GM21737 (cell line): ENCODE data around the gene ANKAR.
A peak's percentile ranks its signal among the peaks of the same experiment; 100 is the strongest.
"Not testable (repeated sequence)": the region's sequence is repeated elsewhere in the genome, so short reads cannot be mapped to it uniquely, and the experiment has no call there.

ENCODE experiments used
- ATAC-seq: cut with Tn5 transposase; IDR thresholded peaks from one replicate; pipeline ENCODE4 v1.9.1; 2021; ENCODE audit warnings: mild to moderate bottlenecking, moderate library complexity; ENCODE audit not compliant: unreplicated experiment

The ANKAR gene

DNA sequence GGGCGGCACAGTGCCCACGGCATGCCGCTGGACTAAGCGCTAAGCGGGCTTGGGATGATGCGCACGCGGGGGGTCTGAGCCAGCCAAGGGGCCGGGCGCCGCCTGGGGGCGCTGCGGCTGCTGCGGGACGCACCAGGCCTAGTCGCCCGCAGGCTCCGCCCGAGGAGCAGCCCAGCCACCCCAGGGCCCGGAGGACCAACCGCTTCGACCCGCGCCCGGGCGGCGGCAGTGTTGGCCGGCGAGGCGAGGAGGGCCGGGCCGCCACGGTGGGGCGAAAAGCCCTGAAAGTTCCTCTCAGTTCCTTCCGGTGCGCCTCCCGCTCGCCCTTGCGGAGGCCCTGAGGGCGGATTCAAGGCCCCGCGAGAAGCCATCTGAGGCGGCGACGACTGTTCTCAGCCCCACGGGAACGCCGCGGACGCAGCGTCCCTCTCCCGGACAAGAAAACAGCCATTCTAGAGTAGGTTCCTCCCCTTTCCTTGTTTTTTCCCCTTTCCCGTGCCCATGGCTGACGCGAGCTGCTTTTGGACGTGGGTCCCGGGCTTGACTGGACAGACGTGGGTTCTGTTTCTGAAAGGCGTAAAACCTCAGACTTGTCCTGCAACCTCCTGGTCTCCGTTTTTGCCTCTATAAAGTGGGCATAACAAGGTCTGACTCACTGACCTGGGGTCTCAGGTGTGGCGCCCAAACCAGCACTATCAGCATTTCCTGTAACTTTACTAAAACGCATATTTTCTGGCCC, at the start of gene ANKAR:
TSS of gene ANKAR (plus strand) at position 297 of the 739 bp plus-strand sequence. CDS start 1,821 bp downstream, outside the sequence.
- ATAC-seq = peak; percentile 99

DNA sequence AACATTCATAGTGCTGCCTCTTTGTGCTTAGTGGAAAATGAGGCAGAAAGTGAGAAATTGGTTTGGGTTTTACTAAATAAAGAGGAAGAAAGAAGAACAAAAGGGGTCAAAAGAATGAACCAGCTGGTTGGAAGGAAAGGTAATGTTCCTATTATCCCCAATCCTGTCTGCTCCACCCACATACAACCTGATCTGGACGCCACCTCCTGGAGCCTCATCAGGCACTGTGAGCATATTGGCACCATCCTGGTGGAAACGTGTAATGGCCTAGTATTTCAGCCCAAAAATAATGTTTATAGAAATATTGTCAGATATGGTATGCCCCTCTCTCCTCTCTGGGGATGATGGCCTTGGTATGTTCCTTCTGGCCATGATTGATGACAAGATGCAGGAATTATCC, 48.8 kb upstream of the ANKAR start:
- no peak for ATAC-seq

DNA sequence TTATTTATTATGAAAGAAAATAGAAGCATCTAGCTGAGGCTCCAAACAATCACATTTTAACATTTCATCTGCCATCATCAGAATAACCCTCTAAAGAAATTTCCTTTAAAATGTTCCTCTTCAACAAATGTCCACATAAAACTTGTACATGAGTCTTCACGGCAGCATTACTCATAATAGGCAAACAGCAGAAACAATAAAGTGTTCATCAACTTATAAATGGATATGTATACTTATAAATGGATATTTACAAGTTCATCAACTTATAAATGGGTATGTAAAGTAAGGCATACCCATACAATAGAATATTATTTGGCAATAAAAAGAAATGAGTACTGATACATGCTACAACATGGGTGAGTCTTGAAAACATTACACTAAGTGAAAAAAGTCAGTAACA, 46.7 kb upstream of the ANKAR start:
- no peak for ATAC-seq

DNA sequence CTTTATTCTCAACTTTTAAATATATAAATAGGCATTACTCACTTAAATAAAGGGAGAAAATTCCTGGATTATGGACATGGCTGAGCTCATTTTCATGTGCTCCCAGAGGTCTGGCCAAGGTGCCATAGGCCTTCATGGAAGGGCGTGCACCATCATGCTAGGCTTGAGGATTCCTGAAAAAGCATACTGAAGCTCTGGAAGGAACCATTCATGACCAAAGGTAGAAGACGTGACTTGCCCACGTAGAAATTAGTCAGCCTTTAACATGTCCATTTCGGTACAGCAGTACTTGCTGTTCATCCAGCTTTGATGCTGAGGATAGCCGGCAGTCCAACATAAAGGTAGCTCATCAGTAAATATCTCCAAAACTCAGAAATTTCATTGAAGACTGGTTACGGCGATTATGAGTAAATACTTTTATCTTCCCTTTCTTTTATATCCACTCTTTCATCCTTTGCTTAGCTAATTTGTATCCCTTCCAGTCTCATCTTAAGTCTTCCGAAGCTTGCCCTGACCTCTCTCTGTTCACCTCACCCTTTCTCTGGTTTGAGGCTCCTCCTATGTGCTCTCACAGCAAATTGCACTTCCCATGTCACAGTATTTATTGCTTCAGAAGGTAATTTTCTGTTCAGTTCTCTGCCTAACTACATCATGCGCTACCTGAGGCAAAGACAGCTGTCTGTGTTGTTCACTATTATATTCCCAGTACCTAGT, 45.5 kb upstream of the ANKAR start:
- no peak for ATAC-seq

GRCh38 chr2:189629531-189630453, 44.7 kb upstream of the ANKAR start:
- no peak for ATAC-seq

DNA sequence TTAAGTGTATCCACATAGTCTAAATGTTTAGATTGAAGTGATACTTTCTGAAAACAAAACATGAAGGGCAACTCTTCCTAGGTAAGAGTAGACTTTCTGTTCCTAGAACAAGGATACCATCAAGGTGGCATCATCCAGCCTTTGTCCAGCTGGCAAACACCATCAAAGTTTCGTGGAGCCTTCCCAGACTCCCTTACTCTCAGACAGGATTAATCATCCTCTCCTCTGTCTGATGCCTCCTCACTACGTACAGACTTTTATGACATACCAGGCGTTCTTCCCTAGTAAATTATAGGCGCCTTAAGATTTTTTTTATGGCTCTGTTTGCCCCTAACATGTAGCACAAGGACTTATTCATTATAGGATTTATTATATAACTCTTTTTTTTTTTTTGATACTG, 42.6 kb upstream of the ANKAR start:
- no peak for ATAC-seq

GRCh38 chr2:189633392-189633811, 41.1 kb upstream of the ANKAR start:
- ATAC-seq = no peak

- no peak for ATAC-seq
These were observed 39.1 kb upstream of the ANKAR start for GRCh38 chr2:189635353-189635752.

GRCh38 chr2:189638301-189639006, 36.0 kb upstream of the ANKAR start:
- no peak for ATAC-seq

DNA sequence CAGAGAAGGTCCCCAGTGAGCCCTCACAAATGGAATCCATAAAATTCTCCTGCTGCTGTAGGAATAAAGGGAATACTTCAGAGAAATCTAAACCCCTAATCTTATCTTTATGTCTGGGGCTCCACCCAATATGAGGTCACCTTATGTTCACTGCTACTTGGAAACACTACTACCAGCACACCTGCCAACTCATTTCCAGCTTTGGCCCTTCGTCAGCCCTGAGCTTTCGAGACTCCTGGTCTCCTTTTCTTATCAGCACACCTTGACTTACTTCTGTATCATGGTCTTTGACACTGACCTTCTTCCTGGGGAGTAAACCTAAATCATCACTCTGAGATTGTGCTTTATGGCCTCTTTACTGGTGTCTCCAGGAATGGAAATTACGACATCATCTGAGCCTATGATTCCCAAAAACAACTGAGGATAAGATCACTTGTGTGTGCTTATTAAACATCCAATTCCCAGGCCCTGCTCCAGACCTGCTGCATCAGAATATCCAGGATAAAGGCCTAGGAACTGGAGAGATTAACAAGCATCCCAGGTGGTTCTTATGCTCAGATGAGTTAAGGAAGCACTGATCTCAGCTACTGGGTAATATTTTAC, 35.4 kb upstream of the ANKAR start:
- no peak for ATAC-seq

- no peak for ATAC-seq
These were observed 33.5 kb upstream of the ANKAR start for GRCh38 chr2:189641002-189641401.

DNA sequence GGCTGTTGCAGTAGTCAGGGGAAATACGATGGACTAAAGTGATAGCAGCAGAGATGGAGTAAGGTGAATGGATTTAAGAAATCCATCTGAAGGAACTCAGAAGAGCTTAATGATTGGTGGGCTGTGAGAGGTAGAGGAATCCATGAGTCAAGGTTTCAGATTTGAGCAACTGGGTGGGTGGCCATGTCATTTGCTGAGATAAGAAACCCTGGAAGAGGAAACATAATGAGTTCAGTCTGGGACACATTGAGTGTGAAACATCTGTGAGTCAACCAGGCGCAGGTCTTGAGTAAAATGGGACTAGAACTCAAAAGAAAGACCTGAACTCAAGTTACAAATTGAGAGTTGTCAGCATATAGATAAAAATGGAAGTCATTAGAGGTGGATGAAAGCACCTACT, 32.9 kb upstream of the ANKAR start:
- ATAC-seq = no peak

DNA sequence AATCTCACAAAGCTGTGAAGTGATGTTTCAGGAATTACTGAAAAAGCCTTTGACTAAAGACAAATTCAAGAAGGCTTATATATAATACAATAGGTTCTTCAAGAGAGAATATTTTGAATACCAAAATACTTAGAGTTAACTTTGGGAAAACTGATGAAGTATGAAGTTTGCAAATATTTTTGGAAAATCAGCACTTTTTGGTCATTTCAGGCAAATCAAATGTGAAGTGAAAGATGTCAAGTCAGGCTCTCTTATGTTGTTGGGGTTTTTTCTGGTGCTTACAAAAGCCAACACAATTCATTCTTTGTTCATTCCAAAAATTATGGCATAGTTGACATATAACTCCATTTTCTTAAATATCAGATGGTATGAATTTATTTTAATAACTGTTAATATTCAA, 27.9 kb upstream of the ANKAR start:
- no peak for ATAC-seq

DNA sequence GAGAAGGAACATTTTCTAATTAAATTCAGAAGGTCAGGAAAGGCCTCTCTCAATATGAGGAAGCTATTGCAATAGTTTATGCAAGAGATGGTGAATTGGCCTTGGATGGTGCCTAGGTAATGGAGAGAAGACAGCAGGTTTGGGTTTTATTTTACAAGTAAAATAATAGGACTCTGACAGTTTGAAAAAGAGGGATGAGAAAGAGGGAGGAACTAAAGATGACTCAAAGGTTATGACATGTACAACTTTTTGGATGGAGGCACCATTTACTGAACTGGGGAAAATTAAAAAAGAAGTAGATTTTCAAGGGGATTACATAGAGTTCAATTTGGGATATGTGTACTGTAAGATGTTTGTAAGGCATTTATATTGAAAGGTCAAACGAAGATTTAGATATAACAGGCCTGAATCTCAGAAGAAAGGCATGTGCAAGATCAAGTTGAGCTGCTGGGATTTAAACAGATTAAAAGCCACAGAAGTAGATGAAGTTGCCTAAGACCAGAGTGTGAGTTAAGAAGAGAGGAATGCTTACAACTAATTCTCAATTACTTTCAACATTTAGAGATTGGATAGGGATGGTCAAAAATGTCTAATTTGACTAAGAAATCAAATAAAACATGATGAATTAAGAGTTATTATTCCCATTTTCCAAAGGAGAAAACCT, 25.5 kb upstream of the ANKAR start:
- no peak for ATAC-seq

DNA sequence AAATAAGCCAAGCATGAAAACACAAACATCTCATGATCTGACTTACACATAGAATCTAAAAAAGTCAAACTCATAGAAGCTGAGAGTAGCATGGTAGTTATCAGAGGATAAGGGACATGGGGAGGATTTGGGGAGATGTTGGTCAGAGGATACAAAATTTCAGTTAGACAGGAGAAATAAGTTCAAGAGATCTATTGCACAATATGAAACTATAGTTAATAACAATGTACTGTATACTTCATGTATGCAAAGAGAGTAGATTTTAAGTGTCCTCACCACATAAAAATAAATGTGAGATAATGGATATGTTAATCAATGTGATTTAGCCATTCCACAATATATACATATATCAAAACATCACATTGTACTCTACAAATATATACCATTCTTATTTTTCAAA, 23.2 kb upstream of the ANKAR start:
- ATAC-seq = no peak

DNA sequence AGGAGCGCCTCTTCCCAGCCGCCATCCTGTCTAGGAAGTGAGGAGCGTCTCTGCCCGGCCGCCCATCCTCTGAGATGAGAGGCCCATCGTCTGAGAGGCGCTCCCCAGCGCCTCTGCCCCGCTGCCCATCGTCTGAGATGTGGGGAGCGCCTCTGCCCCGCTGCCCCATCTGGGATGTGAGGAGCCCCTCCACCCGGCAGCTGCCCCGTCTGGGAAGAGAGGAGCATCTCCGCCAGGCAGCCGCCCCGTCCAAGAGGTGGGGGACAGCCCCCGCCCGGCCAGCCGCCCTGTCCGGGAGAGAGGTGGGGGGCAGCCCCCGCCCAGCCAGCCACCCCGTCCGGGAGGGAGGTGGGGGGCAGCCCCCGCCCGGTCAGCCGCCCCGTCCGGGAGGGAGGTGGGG, 21.0 kb upstream of the ANKAR start:
- not testable (repeated sequence) for ATAC-seq

DNA sequence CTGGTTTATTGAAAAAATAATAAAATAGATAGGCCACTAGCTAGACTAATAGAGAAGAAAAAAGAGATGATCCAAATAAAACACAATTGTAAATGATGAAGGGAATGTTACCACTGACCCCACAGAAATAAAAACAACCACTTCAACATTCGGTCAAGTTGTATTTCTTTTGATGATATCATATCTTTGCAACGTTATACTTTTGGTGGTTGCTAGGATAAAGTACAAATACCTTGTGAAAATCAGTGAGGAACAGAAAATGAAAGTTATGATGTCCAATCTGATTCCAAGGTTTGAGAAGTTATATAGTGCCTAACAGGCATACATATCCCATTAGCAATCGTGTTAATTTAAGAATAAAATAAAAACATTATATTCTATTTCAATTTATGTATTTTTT, 19.8 kb upstream of the ANKAR start:
- no peak for ATAC-seq

- peak; percentile 37 for ATAC-seq
These were observed 16.6 kb upstream of the ANKAR start for GRCh38 chr2:189657867-189658266.

- ATAC-seq = no peak
These were observed 15.9 kb upstream of the ANKAR start for GRCh38 chr2:189658306-189659212.
